22Rv1 (cell line): Measurements from ENCODE around the gene ZDHHC11B.
"Not testable (repeated sequence)": the region's sequence is repeated elsewhere in the genome, so short reads cannot be mapped to it uniquely, and the experiment has no call there.

Experiments
- CTCF ChIP-seq: fragments of 450-650 bp; IDR thresholded peaks from 2 replicates; pipeline ENCODE4 v1.5.1; 2017; ENCODE audit warnings: mild to moderate bottlenecking
- ZFX ChIP-seq: fragments of 450-650 bp; IDR thresholded peaks from 2 replicates; pipeline ENCODE4 v1.6.1; 2017; ENCODE audit warnings: antibody characterized with exemption, borderline replicate concordance

DNA sequence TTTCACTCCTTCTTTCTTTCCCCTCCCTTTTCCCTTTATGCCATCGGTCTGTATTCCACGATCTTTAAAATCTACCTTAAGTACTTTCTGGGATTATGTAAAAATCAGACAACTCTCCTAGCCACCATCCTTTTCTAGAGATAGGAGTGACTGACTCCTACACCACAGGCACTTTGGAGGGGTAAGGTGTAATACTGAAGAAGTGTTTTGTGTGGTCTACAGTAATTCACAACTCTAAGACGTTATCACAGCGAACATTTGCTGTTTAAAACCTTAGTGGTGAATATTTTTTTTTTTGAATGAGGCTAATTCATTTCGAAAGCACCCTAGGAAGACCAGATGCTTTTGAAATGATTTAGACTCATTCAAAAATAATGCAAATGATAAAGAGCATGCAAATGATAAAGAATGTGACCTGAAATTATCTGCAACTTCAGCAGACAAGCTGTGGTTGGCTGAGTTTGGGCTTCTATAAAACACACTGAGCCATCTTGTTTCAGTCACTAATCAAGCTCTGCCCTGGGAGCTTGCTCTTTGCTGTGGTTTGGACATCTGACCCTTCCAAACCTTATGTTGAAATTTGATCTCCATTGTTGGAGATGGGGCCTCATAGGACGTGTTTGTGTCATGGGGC, 14.1 kb upstream of the ZDHHC11B start:
- TF ChIP-seq CTCF, ZFX: not testable (repeated sequence)
